Measurements from ENCODE around the gene GPR4.

GPR4 gene

DNA sequence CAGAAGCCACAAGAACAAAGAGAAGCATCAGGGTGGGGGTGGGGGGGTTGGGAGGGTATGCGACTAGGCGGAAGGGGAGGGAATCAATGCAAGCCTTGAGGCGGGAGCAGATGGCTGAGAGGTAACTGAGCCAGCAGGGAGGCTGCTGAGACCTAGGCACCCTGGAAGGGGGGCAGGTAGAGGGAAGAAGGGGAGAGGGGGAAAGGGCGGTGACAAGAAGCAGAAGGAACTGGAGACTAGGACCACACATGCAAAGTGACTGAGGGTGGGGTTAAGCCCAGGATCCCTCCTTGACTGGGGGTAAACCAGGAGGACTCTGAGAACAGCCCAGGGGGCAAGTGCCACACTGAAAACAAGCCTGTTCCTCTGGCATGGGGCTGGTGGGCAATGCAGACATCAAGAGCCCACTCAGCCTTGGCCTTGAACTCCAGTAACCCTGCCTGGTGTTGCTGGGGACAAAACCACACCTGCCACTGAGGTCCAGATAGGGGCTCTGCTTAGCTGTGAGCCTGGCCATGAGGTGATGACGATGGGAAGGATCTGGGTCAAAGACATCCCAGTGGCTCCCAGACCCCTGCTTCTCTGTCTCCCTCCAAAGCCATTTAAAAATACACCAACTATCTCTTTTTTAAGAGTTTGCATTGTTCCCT lies 37.8 kb downstream of the GPR4 start:
- no peak overlapping the region for H3K27ac Mint-ChIP-seq
- H3K4me3 Mint-ChIP-seq: no peak overlapping the region
- peaks cover 7% of the 10 kb centered on the region for H3K4me1 Mint-ChIP-seq (ENCODE audit: low read depth)
- no peaks in the 10 kb centered on the region for H3K9me3 Mint-ChIP-seq
- H3K36me3 Mint-ChIP-seq (ENCODE audit: low read depth): peaks cover 2% of the 10 kb centered on the region
- no peaks in the 10 kb centered on the region for H3K27me3 Mint-ChIP-seq (ENCODE audit: low read depth)
- no peak for DNase-seq (ENCODE audit: low spot score)

DNA sequence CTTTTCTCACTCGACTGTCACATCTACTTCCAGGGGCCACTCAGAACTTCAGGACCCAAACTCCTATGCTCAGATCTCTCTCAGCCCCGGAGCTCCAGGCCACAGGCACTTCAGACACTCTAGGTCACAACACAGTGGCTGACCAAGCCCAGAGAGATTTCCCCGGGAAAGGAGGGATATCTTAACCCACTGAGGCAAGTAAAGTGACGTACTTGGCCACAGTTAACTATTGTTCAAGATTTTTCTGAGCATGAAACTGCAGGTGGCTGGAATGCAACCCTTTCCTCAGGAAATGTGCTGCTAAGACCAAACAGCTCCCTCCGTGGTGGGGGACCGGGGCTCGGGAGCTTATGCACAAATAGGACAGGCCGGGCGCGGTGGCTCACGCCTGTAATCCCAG lies 41.3 kb downstream of the GPR4 start:
- Mint-ChIP-seq H3K4me1 (ENCODE audit: low read depth) (peaks cover 10% of the 10 kb centered on the region), H3K27ac (no peak overlapping the region), H3K4me3 (no peak overlapping the region), H3K9me3 (no peaks in the 10 kb centered on the region), H3K27me3 (ENCODE audit: low read depth) (no peaks in the 10 kb centered on the region), H3K36me3 (ENCODE audit: low read depth) (peaks cover 2% of the 10 kb centered on the region)
- DNase-seq (ENCODE audit: low spot score): no peak

DNA sequence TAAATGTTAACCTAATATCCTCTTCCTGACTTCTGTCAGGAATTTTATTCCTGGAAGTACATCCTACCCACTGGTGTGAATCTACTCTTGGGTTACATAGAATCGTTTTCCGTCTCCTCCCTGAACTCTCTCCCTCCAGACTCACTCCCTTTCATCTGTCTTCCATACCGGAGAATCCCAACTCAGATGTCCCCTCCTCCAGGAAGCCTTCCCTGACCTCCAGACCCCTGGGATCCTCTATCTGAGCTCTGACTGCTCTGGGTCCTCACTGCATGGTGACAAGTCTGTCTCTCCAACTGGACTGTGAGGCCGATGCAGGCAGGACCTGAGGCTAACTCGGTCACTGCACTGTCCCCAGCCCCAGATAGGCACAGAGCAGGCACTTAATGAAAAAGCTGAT lies 42.0 kb downstream of the GPR4 start:
- Mint-ChIP-seq H3K4me3 (no peak overlapping the region), H3K9me3 (no peaks in the 10 kb centered on the region), H3K4me1 (ENCODE audit: low read depth) (peaks cover 10% of the 10 kb centered on the region)

GRCh38 chr19:45558399-45558878 lies 43.6 kb downstream of the GPR4 start:
- Mint-ChIP-seq H3K4me1 (ENCODE audit: low read depth) (peaks cover 10% of the 10 kb centered on the region), H3K27me3 (ENCODE audit: low read depth) (no peaks in the 10 kb centered on the region), H3K27ac (peak overlapping the region; percentile 27), H3K36me3 (ENCODE audit: low read depth) (peaks cover 2% of the 10 kb centered on the region), H3K4me3 (no peak overlapping the region), H3K9me3 (no peaks in the 10 kb centered on the region)
- peak; percentile 59 for DNase-seq (ENCODE audit: low spot score)

More for the DNA sequence above, 42.0 kb downstream of the GPR4 start:
- peaks cover 2% of the 10 kb centered on the region for H3K36me3 Mint-ChIP-seq (ENCODE audit: low read depth)
- no peak for DNase-seq (ENCODE audit: low spot score)
- no peaks in the 10 kb centered on the region for H3K27me3 Mint-ChIP-seq (ENCODE audit: low read depth)
- H3K27ac Mint-ChIP-seq: no peak overlapping the region

- H3K36me3 Mint-ChIP-seq (ENCODE audit: low read depth): peaks cover 2% of the 10 kb centered on the region
- no peak overlapping the region for H3K27ac Mint-ChIP-seq
- no peaks in the 10 kb centered on the region for H3K9me3 Mint-ChIP-seq
- DNase-seq (ENCODE audit: low spot score): no peak
- H3K4me1 Mint-ChIP-seq (ENCODE audit: low read depth): peaks cover 6% of the 10 kb centered on the region
- no peak overlapping the region for H3K4me3 Mint-ChIP-seq
- H3K27me3 Mint-ChIP-seq (ENCODE audit: low read depth): no peaks in the 10 kb centered on the region
These were observed 45.2 kb downstream of the GPR4 start for GRCh38 chr19:45556835-45557234.

DNA sequence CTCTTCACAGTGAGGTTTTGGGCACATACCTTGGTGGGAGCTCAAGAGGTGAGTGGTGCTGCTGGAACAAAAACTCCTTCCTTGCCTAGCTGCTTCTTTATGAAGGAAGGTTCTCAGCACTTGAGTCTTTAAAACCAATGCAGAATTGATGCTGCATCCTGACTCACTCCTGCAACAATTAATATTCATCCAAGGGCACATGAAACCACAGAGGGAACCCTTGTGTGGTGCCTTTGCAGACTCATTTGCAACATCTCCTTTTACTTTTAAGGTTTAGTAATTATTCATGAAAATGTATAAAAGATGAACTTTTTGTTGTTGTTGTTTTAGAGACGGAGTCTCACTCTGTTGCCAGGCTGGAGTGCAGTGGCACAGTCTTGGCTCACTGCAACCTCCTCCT lies 47.5 kb downstream of the GPR4 start:
- H3K4me3 Mint-ChIP-seq: no peak overlapping the region
- no peak overlapping the region for H3K27ac Mint-ChIP-seq
- H3K27me3 Mint-ChIP-seq (ENCODE audit: low read depth): no peaks in the 10 kb centered on the region
- H3K4me1 Mint-ChIP-seq (ENCODE audit: low read depth): peaks cover 4% of the 10 kb centered on the region
- no peaks in the 10 kb centered on the region for H3K9me3 Mint-ChIP-seq
- no peak for DNase-seq (ENCODE audit: low spot score)
- H3K36me3 Mint-ChIP-seq (ENCODE audit: low read depth): peaks cover 2% of the 10 kb centered on the region

DNA sequence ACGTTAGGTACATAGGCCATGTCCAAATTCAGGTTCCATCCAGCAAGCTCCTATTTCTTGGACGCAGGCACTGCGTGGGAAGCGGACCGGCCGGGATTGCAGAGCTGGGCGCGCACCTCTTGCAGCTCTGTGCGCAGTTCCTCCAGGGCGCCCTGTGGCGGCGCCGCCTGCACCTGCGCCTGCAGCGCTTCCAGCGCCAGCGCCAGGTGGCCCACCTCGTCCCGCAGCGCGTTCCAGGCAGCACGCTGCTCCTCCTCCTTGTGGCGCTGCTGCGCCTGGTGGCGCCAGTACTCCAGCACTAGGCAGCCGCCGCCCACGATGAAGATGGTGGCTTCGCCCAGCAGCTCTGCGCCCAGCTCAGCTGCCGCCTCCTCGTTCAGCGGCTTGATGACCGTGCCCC lies 48.5 kb downstream of the GPR4 start:
- no peaks in the 10 kb centered on the region for H3K27me3 Mint-ChIP-seq (ENCODE audit: low read depth)
- peaks cover 2% of the 10 kb centered on the region for H3K36me3 Mint-ChIP-seq (ENCODE audit: low read depth)
- H3K4me3 Mint-ChIP-seq: no peak overlapping the region
- H3K27ac Mint-ChIP-seq: no peak overlapping the region
- H3K9me3 Mint-ChIP-seq: no peaks in the 10 kb centered on the region
- DNase-seq (ENCODE audit: low spot score): no peak
- H3K4me1 Mint-ChIP-seq (ENCODE audit: low read depth): peaks cover 4% of the 10 kb centered on the region

DNA sequence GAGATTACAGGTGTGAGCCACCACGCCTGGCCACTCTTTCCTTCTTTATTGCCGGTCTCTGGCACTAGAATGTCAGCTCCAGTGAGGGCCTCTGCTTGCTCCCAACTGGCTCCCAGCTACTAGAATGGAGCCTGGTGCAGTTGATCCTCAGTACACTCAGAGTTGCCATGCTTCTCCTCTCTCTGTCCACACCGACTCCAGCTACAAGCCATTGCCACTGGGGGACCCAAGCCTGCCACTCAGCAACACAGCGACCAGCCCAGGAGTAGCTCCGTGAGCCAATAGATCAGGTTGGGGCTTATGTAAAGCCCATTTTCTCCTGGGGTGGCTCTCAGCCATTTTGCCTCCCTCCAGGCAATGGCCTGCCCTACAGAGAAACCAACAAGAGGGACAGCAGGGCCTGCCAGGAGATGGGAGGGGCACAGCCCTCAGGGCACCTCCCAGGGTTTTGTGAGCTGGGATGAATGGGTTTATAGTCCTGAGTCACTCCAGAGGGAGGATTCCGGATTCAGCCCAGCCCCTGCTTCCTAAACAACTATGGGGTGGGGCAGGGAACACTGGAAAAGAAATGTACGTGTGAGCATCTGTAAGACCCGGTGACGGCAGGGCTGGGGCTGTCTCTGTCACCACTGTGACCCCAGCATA lies 53.9 kb downstream of the GPR4 start:
- DNase-seq (ENCODE audit: low spot score): no peak
- Mint-ChIP-seq H3K9me3 (no peaks in the 10 kb centered on the region), H3K4me1 (ENCODE audit: low read depth) (peaks cover 5% of the 10 kb centered on the region), H3K4me3 (no peak overlapping the region), H3K27me3 (ENCODE audit: low read depth) (no peaks in the 10 kb centered on the region), H3K27ac (no peak overlapping the region), H3K36me3 (ENCODE audit: low read depth) (peaks cover 2% of the 10 kb centered on the region)

- Mint-ChIP-seq H3K36me3 (ENCODE audit: low read depth) (peaks cover 2% of the 10 kb centered on the region), H3K27ac (no peak overlapping the region), H3K4me1 (ENCODE audit: low read depth) (peaks cover 5% of the 10 kb centered on the region), H3K27me3 (ENCODE audit: low read depth) (no peaks in the 10 kb centered on the region), H3K9me3 (no peaks in the 10 kb centered on the region), H3K4me3 (no peak overlapping the region)
- no peak for DNase-seq (ENCODE audit: low spot score)
These were observed 54.7 kb downstream of the GPR4 start for GRCh38 chr19:45547211-45547770.

DNA sequence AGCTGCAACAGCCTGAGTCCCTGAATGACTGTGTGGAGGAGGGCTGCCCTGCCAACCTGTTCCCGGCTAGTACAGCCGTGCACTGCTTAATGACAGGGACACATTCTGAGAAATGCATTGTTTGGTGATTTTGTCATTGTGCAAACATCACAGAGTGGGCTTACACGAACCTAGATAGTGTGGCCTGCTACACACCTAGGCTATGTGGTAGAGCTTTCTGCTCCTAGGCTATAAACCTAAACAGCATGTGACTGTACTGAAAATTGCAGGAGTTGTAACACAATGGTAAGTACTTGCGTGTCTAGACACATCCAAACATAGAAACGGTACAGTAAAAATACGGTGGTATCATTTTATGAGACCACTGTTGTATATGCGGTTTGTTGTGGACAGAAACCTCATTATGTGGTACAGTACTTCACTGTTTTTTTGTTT lies 59.8 kb downstream of the GPR4 start:
- no peak overlapping the region for H3K27ac Mint-ChIP-seq
- peaks cover 9% of the 10 kb centered on the region for H3K9me3 Mint-ChIP-seq
- H3K4me3 Mint-ChIP-seq: no peak overlapping the region
- no peaks in the 10 kb centered on the region for H3K27me3 Mint-ChIP-seq (ENCODE audit: low read depth)
- H3K4me1 Mint-ChIP-seq (ENCODE audit: low read depth): peaks cover 5% of the 10 kb centered on the region
- no peak for DNase-seq (ENCODE audit: low spot score)
- peaks cover 4% of the 10 kb centered on the region for H3K36me3 Mint-ChIP-seq (ENCODE audit: low read depth)

All from T-helper 2 cell treated with Interferon-gamma antibody and Interleukin-4, amounts not matched to agents 5 μg/mL and 100 μg/mL, for 36 hours (primary cell).